Psoas muscle (tissue), 8 donors: ENCODE measurements around the gene PLCZ1. TPM values are rescaled to one million over a fixed set of nuclear protein-coding genes. Genes with fewer than 3 reads are reported as not detected.

Experiments used
- ATAC-seq, 4 donors: fragments of 200-7000 bp; cut with Tn5 transposase; one replicate each; pipeline ENCODE4 v1.9.1; 2020; ENCODE audit warnings: moderate library complexity in 3 of 4, mild to moderate bottlenecking in 2 of 4
- DNase-seq, 2 donors: peaks; one replicate each; pipeline ENCODE4 v3.0.0-alpha.2; 2020
- H3K27ac ChIP-seq: fragments of 200-600 bp; one replicate; pipeline ENCODE4 v1.8.0; 2022
- H3K27me3 ChIP-seq, 3 donors: fragments of 200-600 bp in 1 of 3; one replicate each; pipeline versions ENCODE4 v1.6.1 to v1.8.0; 2013 to 2022; ENCODE audit warnings: low read length in 2 of 3, mild to moderate bottlenecking in 2 of 3, moderate library complexity in 1 of 3; ENCODE audit not compliant: insufficient read depth in 3 of 3
- H3K36me3 ChIP-seq, 2 donors: fragments of 200-600 bp in 1 of 2; one replicate each; pipeline versions ENCODE4 v1.6.1 to v1.8.0; 2013 to 2022; ENCODE audit warnings: low read depth in 1 of 2, mild to moderate bottlenecking in 1 of 2, moderate library complexity in 1 of 2; ENCODE audit not compliant: insufficient read depth in 1 of 2
- H3K4me1 ChIP-seq: fragments of 200-600 bp; one replicate; pipeline ENCODE4 v1.8.0; 2022
- H3K4me3 ChIP-seq: fragments of 200-600 bp; one replicate; pipeline ENCODE4 v1.8.0; 2022; ENCODE audit warnings: mild to moderate bottlenecking
- H3K9me3 ChIP-seq: fragments of 200-600 bp; one replicate; pipeline ENCODE4 v1.8.0; 2022
- CTCF ChIP-seq: fragments of 200-600 bp; IDR thresholded peaks from one replicate; pipeline ENCODE4 v1.8.0; 2022; ENCODE audit warnings: antibody characterized with exemption
- WGBS, 3 donors: extraction: QIAGEN DNeasy Blood & Tissue Kit; methylation state at CpG; one replicate each; pipeline versions ENCODE4 v1.1.6 to v1.1.7; 2013; 5-methylcytosine and 5-hydroxymethylcytosine counted together
- intact Hi-C, 2 donors: fragments of 100-400 bp; cut with DNase I; formaldehyde crosslinking; loops; one replicate each; pipeline versions ENCODE4 v1.11.0 to v1.14.2; 2022
- polyA plus RNA-seq, 3 donors: library from polyadenylated mRNA; stranded (reverse); fragments of 200-250 nt; gene quantifications; one replicate each; pipeline ENCODE4 v1.2.3, GENCODE V29; 2013
- total RNA-seq, 4 donors: library from RNA; stranded (reverse); fragmentation: NEBNext Ultra II Directional in 2 of 4; extraction: Animal tissue kit (Norgen Biotek cat#: 25700) in 2 of 4; gene quantifications; one replicate each; pipeline versions ENCODE4 v1.2.1 to v1.2.4, GENCODE V29; 2021 to 2023
- donor health status: healthy with polysubstance abuse.
- donor health status: DM: no; HTN: no; CAD: no; lungs with moderate emphysema.
- donor health status: Bipolar disorder and iron deficiency.
- donor health status: healthy.
- donor health status: DM: yes; HTN: yes; CAD: no.
- donor health status: DM: no; HTN: no; CAD: no.
- donor health status: DM: no; HTN: no; CAD: no.
- donor health status: DM: yes; HTN: yes; CAD: no.

The PLCZ1 gene
- total and polyA plus RNA-seq, 7 donors = not detected

GRCh38 chr12:18721452-18721851 lies 16.4 kb downstream of the PLCZ1 start:
- WGBS, 3 donors = 81 to 95% (median 88%) methylated on average over 1 of the region's 1 CpG
- no peaks in the 10 kb centered on the region for H3K36me3 ChIP-seq
- DNase-seq (no peak), ATAC-seq (no peak)
- H3K9me3 ChIP-seq = no peaks in the 10 kb centered on the region
- no peak for TF ChIP-seq CTCF
- H3K4me3 ChIP-seq = no peak overlapping the region
- H3K27me3 ChIP-seq = no peaks in the 10 kb centered on the region
- H3K27ac ChIP-seq = no peak overlapping the region
- intact Hi-C loops = no loop called here
- H3K4me1 ChIP-seq = no peaks in the 10 kb centered on the region

- Histone ChIP-seq H3K27ac (no peak overlapping the region), H3K36me3 (no peaks in the 10 kb centered on the region), H3K27me3 (no peaks in the 10 kb centered on the region), H3K9me3 (no peaks in the 10 kb centered on the region), H3K4me3 (no peak overlapping the region), H3K4me1 (no peaks in the 10 kb centered on the region)
- intact Hi-C loops = no loop called here
- no peak for DNase-seq
- no peak for ATAC-seq
- TF ChIP-seq CTCF = no peak
These were observed 17.1 kb downstream of the PLCZ1 start for GRCh38 chr12:18720690-18721089.

GRCh38 chr12:18719922-18720510 lies 17.8 kb downstream of the PLCZ1 start:
- H3K9me3 ChIP-seq = no peaks in the 10 kb centered on the region
- DNase-seq (no peak), ATAC-seq (no peak)
- no peaks in the 10 kb centered on the region for H3K4me1 ChIP-seq
- no peak overlapping the region for H3K27ac ChIP-seq
- TF ChIP-seq CTCF = no peak
- no peaks in the 10 kb centered on the region for H3K27me3 ChIP-seq
- H3K36me3 ChIP-seq = no peaks in the 10 kb centered on the region
- H3K4me3 ChIP-seq = no peak overlapping the region
- intact Hi-C loops = no loop called here
- 58 to 90% (median 60%) methylated on average over 3 of the region's 3 CpGs for WGBS, 3 donors

GRCh38 chr12:18718462-18718861 lies 19.4 kb downstream of the PLCZ1 start:
- no peaks in the 10 kb centered on the region for H3K36me3 ChIP-seq
- H3K27me3 ChIP-seq = no peaks in the 10 kb centered on the region
- intact Hi-C loops = no loop called here
- DNase-seq (no peak), ATAC-seq (no peak)
- H3K4me3 ChIP-seq = no peak overlapping the region
- no peak for TF ChIP-seq CTCF
- no peaks in the 10 kb centered on the region for H3K9me3 ChIP-seq
- no peak overlapping the region for H3K27ac ChIP-seq
- no peaks in the 10 kb centered on the region for H3K4me1 ChIP-seq

GRCh38 chr12:18716236-18716635 lies 21.6 kb downstream of the PLCZ1 start:
- no peak for TF ChIP-seq CTCF
- no peak for ATAC-seq
- no peaks in the 10 kb centered on the region for H3K9me3 ChIP-seq
- H3K4me1 ChIP-seq = no peaks in the 10 kb centered on the region
- DNase-seq = no peak
- H3K27ac ChIP-seq = no peak overlapping the region
- intact Hi-C loops = no loop called here
- no peaks in the 10 kb centered on the region for H3K36me3 ChIP-seq
- no peak overlapping the region for H3K4me3 ChIP-seq
- no peaks in the 10 kb centered on the region for H3K27me3 ChIP-seq
- 72 to 93% (median 73%) methylated on average over 1 of the region's 1 CpG for WGBS, 3 donors
